ENCODE measurements around the gene GNB5.
"Not testable (repeated sequence)": the region's sequence is repeated elsewhere in the genome, so short reads cannot be mapped to it uniquely, and the experiment has no call there.

DNA sequence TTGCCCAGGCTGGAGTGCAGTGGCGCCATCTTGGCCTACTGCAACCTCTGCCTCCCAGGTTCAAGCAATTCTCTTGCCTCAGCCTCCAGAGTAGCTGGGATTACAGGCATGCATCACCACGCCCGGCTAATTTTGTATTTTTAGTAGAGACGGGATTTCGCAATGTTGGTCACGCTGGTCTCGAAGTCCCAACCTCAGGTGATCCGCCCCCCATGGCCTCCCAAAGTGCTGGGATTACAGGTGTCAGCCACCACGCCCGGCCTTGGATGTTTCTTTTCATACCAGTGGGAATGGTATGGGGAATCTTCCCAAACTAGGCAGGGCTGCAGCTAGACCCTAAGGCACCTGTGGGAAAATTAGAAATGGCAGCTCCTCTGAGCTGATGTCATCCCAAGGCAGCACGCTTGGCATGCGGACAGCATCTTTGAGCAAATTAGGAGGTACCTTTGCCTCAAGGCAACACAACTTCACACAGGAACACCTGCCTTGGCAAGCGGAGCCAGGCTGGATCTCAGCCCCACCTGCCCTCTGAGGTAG is 47.9 kb upstream of the GNB5 start:
- not testable (repeated sequence) for TF ChIP-seq CTCF (CRISPR knock-in tag; IDR thresholded peaks at IDR 0.05); GATA4 (IDR thresholded peaks at IDR 0.05; ENCODE audit: borderline replicate concordance, low read depth); HMG20B (CRISPR knock-in tag; conservative IDR thresholded peaks at IDR 0.05); GPN1 (CRISPR knock-in tag; IDR thresholded peaks at IDR 0.05; ENCODE audit: borderline replicate concordance); ZNF10 (CRISPR knock-in tag; IDR thresholded peaks at IDR 0.05; ENCODE audit: borderline replicate concordance, low read depth); SMAD9 (CRISPR knock-in tag; IDR thresholded peaks at IDR 0.05); BHLHE40 (IDR thresholded peaks at IDR 0.05; ENCODE audit: low read length); ZFYVE20 (CRISPR knock-in tag; IDR thresholded peaks at IDR 0.05; ENCODE audit: borderline replicate concordance, low read depth); MAFK (conservative IDR thresholded peaks at IDR 0.05 in 1 of 2, IDR thresholded peaks at IDR 0.05 in 1 of 2; ENCODE audit: low read length in 2 of 2)
- TF ChIP-seq, protein P1, sequence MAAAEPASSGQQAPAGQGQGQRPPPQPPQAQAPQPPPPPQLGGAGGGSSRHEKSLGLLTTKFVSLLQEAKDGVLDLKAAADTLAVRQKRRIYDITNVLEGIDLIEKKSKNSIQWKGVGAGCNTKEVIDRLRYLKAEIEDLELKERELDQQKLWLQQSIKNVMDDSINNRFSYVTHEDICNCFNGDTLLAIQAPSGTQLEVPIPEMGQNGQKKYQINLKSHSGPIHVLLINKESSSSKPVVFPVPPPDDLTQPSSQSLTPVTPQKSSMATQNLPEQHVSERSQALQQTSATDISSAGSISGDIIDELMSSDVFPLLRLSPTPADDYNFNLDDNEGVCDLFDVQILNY (CRISPR knock-in tag; conservative IDR thresholded peaks at IDR 0.05) = not testable (repeated sequence)
- TF ChIP-seq, protein P2, sequence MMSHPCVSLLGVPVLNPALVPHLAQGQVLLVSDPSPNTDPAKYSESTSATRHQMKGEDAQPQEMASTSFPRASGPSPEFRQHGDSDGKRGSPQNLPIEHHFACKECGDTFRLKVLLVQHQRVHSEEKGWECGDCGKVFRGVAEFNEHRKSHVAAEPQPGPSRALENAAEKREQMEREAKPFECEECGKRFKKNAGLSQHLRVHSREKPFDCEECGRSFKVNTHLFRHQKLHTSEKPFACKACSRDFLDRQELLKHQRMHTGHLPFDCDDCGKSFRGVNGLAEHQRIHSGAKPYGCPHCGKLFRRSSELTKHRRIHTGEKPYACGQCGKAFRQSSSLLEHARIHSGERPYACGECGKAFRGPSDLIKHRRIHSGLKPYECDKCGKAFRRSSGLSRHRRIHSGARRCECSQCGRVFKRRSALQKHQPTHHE (CRISPR knock-in tag; IDR thresholded peaks at IDR 0.05; ENCODE audit: borderline replicate concordance) = not testable (repeated sequence)

Measured in HepG2 (cell line).